ENCODE measurements around the gene TNNI2. TPM values are rescaled to one million over a fixed set of nuclear protein-coding genes. Genes with fewer than 3 reads are reported as not detected.

Gene TNNI2
- polyA plus RNA-seq, 1 donor from 2014 or later = not detected

GRCh38 chr11:1853376-1854131, 14.8 kb downstream of the TNNI2 start:
- H3K9me3 ChIP-seq (ENCODE audit: low read length) = no peaks in the 10 kb centered on the region
- H4K20me1 ChIP-seq (ENCODE audit: insufficient read depth) = no peaks in the 10 kb centered on the region
- H3K79me2 ChIP-seq (replicated peaks; ENCODE audit: insufficient read depth, low read length) = no peaks in the 10 kb centered on the region
- H3K27me3 ChIP-seq (ENCODE audit: insufficient read depth, low read depth, low read length) = no peaks in the 10 kb centered on the region
- TF ChIP-seq RAD21 (conservative IDR thresholded peaks at IDR 0.05) (no peak), SMC3 (conservative IDR thresholded peaks at IDR 0.05; ENCODE audit: poor library complexity) (no peak), CTCF (IDR thresholded peaks at IDR 0.05; ENCODE audit: poor library complexity, severe bottlenecking) (no peak), EP300 (conservative IDR thresholded peaks at IDR 0.05; ENCODE audit: poor library complexity, severe bottlenecking) (no peak), POLR2AphosphoS5 (IDR thresholded peaks at IDR 0.05) (no peak), TAF1 (IDR thresholded peaks at IDR 0.05; ENCODE audit: low read depth) (no peak), REST (IDR thresholded peaks at IDR 0.05; ENCODE audit: borderline replicate concordance) (no peak), MXI1 (conservative IDR thresholded peaks at IDR 0.05; ENCODE audit: poor library complexity, severe bottlenecking) (no peak), EZH2 (IDR thresholded peaks at IDR 0.05; ENCODE audit: borderline replicate concordance, insufficient read depth, low read length, poor library complexity, severe bottlenecking) (no peak)
- H3K4me3 ChIP-seq (ENCODE audit: low read length) = no peak overlapping the region
- no peaks in the 10 kb centered on the region for H3K36me3 ChIP-seq (ENCODE audit: insufficient read depth, low read length)
- H3K9ac ChIP-seq (ENCODE audit: low read length) = no peak overlapping the region
- no peak overlapping the region for H3K4me2 ChIP-seq (ENCODE audit: low read length)
- no peak overlapping the region for H3K27ac ChIP-seq (ENCODE audit: low read length)
- no peaks in the 10 kb centered on the region for H3F3A ChIP-seq (ENCODE audit: insufficient read depth, low read length, poor library complexity, severe bottlenecking)
- H2AFZ ChIP-seq (ENCODE audit: low read depth, low read length) = no peak overlapping the region
- H3K9me2 ChIP-seq (ENCODE audit: insufficient read depth, low read length) = no peaks in the 10 kb centered on the region

GRCh38 chr11:1854132-1854948, 15.6 kb downstream of the TNNI2 start:
- H3K4me2 ChIP-seq (ENCODE audit: low read length) = no peak overlapping the region
- H3K9me2 ChIP-seq (ENCODE audit: insufficient read depth, low read length) = no peaks in the 10 kb centered on the region
- H2AFZ ChIP-seq (ENCODE audit: low read depth, low read length) = no peak overlapping the region
- H3K27me3 ChIP-seq (ENCODE audit: insufficient read depth, low read depth, low read length) = no peaks in the 10 kb centered on the region
- no peaks in the 10 kb centered on the region for H3K9me3 ChIP-seq (ENCODE audit: low read length)
- no peaks in the 10 kb centered on the region for H4K20me1 ChIP-seq (ENCODE audit: insufficient read depth)
- H3F3A ChIP-seq (ENCODE audit: insufficient read depth, low read length, poor library complexity, severe bottlenecking) = no peaks in the 10 kb centered on the region
- no peaks in the 10 kb centered on the region for H3K36me3 ChIP-seq (ENCODE audit: insufficient read depth, low read length)
- TF ChIP-seq MXI1 (conservative IDR thresholded peaks at IDR 0.05; ENCODE audit: poor library complexity, severe bottlenecking) = no peak
- TF ChIP-seq CTCF (IDR thresholded peaks at IDR 0.05; ENCODE audit: poor library complexity, severe bottlenecking) = no peak
- TF ChIP-seq TAF1 (IDR thresholded peaks at IDR 0.05; ENCODE audit: low read depth) = no peak
- TF ChIP-seq SMC3 (conservative IDR thresholded peaks at IDR 0.05; ENCODE audit: poor library complexity) = no peak
- no peak for TF ChIP-seq POLR2AphosphoS5 (IDR thresholded peaks at IDR 0.05)
- TF ChIP-seq EZH2 (IDR thresholded peaks at IDR 0.05; ENCODE audit: borderline replicate concordance, insufficient read depth, low read length, poor library complexity, severe bottlenecking) = no peak
- TF ChIP-seq REST (IDR thresholded peaks at IDR 0.05; ENCODE audit: borderline replicate concordance) = no peak
- TF ChIP-seq RAD21 (conservative IDR thresholded peaks at IDR 0.05) = no peak
- no peak for TF ChIP-seq EP300 (conservative IDR thresholded peaks at IDR 0.05; ENCODE audit: poor library complexity, severe bottlenecking)
- H3K79me2 ChIP-seq (replicated peaks; ENCODE audit: insufficient read depth, low read length) = no peaks in the 10 kb centered on the region
- no peak overlapping the region for H3K4me3 ChIP-seq (ENCODE audit: low read length)
- no peak overlapping the region for H3K27ac ChIP-seq (ENCODE audit: low read length)
- H3K9ac ChIP-seq (ENCODE audit: low read length) = no peak overlapping the region
